Endothelial cell of umbilical vein (primary cell): ENCODE results near the gene INMT. TPM values are rescaled to one million over a fixed set of nuclear protein-coding genes. Genes with fewer than 3 reads are reported as not detected.

Experiments
- BruUV-seq: library from RNA; stranded (reverse); fragments of 400-500 nt; replicated peaks from 2 replicates; lab custom pipeline; 2021; lab: Mats Ljungman, UMichigan
- CTCF ChIA-PET: fragments of 300-600, 350-600 bp; sonication (Branson Sonifier 250); formaldehyde crosslinking; loops from one replicate; lab custom pipeline; 2021; ENCODE audit warnings: antibody characterized with exemption, inconsistent platforms; lab: Charles Lee
- POLR2A ChIA-PET: fragments of 300-600, 350-600 bp; sonication (Branson Sonifier 250); formaldehyde crosslinking; loops from one replicate; lab custom pipeline; 2021; ENCODE audit warnings: antibody characterized with exemption, inconsistent platforms; lab: Charles Lee
- DNase-seq: peaks from one replicate; pipeline ENCODE4 v3.0.0-alpha.2; 2011; ENCODE audit warnings: low read depth, low spot score
- FAIRE-seq: peaks from 2 replicates; lab custom pipeline; 2011; peaks lifted over from hg19 to GRCh38; lab: Jason Lieb, UNC
- H2AFZ ChIP-seq: 2 replicates; pipeline ENCODE4 v1.6.0; 2012; ENCODE audit warnings: low read depth, low read length, control low read depth, inconsistent platforms
- H3K27ac ChIP-seq: 2 replicates; pipeline ENCODE4 v1.5.1; 2011; ENCODE audit warnings: low read depth, mild to moderate bottlenecking, control low read depth, low read length, moderate library complexity; ENCODE audit not compliant: insufficient read depth
- H3K27me3 ChIP-seq, 2 experiments: 2 replicates each; pipeline versions ENCODE4 v1.6.0 to v1.6.1; 2011; ENCODE audit warnings: low read length in 2 of 2, mixed read lengths in 1 of 2; ENCODE audit not compliant: control insufficient read depth in 2 of 2, insufficient read depth in 2 of 2
- H3K36me3 ChIP-seq, 2 experiments: 2 replicates in 1 of 2; 3 replicates in 1 of 2; pipeline ENCODE4 v1.5.1; 2011; ENCODE audit warnings: low read length in 2 of 2, mild to moderate bottlenecking in 1 of 2, moderate library complexity in 1 of 2; ENCODE audit not compliant: control insufficient read depth in 2 of 2, insufficient read depth in 2 of 2; ENCODE audit errors: extremely low read depth in 1 of 2
- H3K4me1 ChIP-seq: 3 replicates; pipeline ENCODE4 v1.5.1; 2011; ENCODE audit warnings: mild to moderate bottlenecking, low read length; ENCODE audit not compliant: control insufficient read depth, insufficient read depth; ENCODE audit errors: extremely low read depth
- H3K4me2 ChIP-seq: 2 replicates; pipeline ENCODE4 v1.6.1; 2011; ENCODE audit warnings: low read length, control low read depth, mixed read lengths; ENCODE audit not compliant: insufficient read depth
- H3K4me3 ChIP-seq, 3 experiments: fragments of 200-600 bp in 1 of 3; sonication (generic), shearing (Covaris generic) in 1 of 3; replicated peaks in 1 of 3; 2 replicates each; pipeline ENCODE4 v1.5.1; 2011 to 2016; ENCODE audit warnings: control low read depth in 3 of 3, low read length in 3 of 3, mild to moderate bottlenecking in 2 of 3, inconsistent platforms in 1 of 3, low read depth in 1 of 3, moderate library complexity in 1 of 3; ENCODE audit not compliant: insufficient read depth in 1 of 3
- H3K79me2 ChIP-seq: 2 replicates; pipeline ENCODE4 v1.6.0; 2012; ENCODE audit warnings: low read length, inconsistent platforms; ENCODE audit not compliant: control insufficient read depth, insufficient read depth
- H3K9ac ChIP-seq: replicated peaks from 2 replicates; pipeline ENCODE3; 2011; ENCODE audit warnings: low read length, control low read depth; ENCODE audit not compliant: insufficient read depth; ENCODE audit errors: extremely low read depth
- H3K9me1 ChIP-seq: replicated peaks from 3 replicates; pipeline ENCODE4 v1.6.0; 2011; ENCODE audit warnings: mild to moderate bottlenecking, low read length; ENCODE audit not compliant: control insufficient read depth, insufficient read depth; ENCODE audit errors: extremely low read depth
- H3K9me3 ChIP-seq: replicated peaks from 2 replicates; pipeline ENCODE4 v1.5.1; 2012; ENCODE audit warnings: low read length, inconsistent platforms; ENCODE audit not compliant: control insufficient read depth, insufficient read depth
- H4K20me1 ChIP-seq: replicated peaks from 2 replicates; pipeline ENCODE3; 2011; ENCODE audit warnings: mild to moderate bottlenecking, low read length; ENCODE audit not compliant: control insufficient read depth, insufficient read depth; ENCODE audit errors: extremely low read depth
- CTCF ChIP-seq, 2 donors: IDR thresholded peaks; 1 replicate in 1 of 2; 2 replicates in 1 of 2; pipeline ENCODE4 v1.5.1; 2011; ENCODE audit warnings: low read length in 2 of 2, mild to moderate bottlenecking in 2 of 2, moderate library complexity in 2 of 2, control low read depth in 1 of 2, inconsistent platforms in 1 of 2, low read depth in 1 of 2; ENCODE audit not compliant: insufficient read depth in 1 of 2; ENCODE audit errors: extremely low read depth in 1 of 2
- EZH2 ChIP-seq: IDR thresholded peaks from 2 replicates; pipeline ENCODE4 v1.6.1; 2012; ENCODE audit warnings: borderline replicate concordance, low read depth, mild to moderate bottlenecking, moderate library complexity, low read length, inconsistent platforms; ENCODE audit not compliant: severe bottlenecking
- FOS ChIP-seq: IDR thresholded peaks from 2 replicates; pipeline ENCODE4 v1.6.1; 2011; ENCODE audit warnings: mild to moderate bottlenecking, low read length, moderate library complexity, borderline replicate concordance; ENCODE audit not compliant: insufficient read depth
- GATA2 ChIP-seq: IDR thresholded peaks from 2 replicates; pipeline ENCODE4 v1.7.0; 2011; ENCODE audit warnings: low read depth, mild to moderate bottlenecking, moderate library complexity, mixed read lengths, low read length; ENCODE audit not compliant: insufficient read length, insufficient read depth
- JUN ChIP-seq: IDR thresholded peaks from 2 replicates; pipeline ENCODE4 v1.6.1; 2011; ENCODE audit warnings: borderline replicate concordance, low read depth; ENCODE audit not compliant: insufficient read length, insufficient read depth
- MAX ChIP-seq: IDR thresholded peaks from 2 replicates; pipeline ENCODE4 v1.6.1; 2011; ENCODE audit not compliant: insufficient read depth, insufficient read length
- MYC ChIP-seq: IDR thresholded peaks from one replicate; pipeline ENCODE4 v1.6.1; 2011; ENCODE audit warnings: mild to moderate bottlenecking, low read depth, low read length
- POLR2A ChIP-seq: IDR thresholded peaks from 2 replicates; pipeline ENCODE4 v1.6.1; 2012; ENCODE audit warnings: low read depth, mild to moderate bottlenecking, control low read depth, low read length
- POLR2AphosphoS5 ChIP-seq: IDR thresholded peaks from 2 replicates; pipeline ENCODE4 v1.6.1; 2012; ENCODE audit warnings: low read depth, mild to moderate bottlenecking, control low read depth, low read length, moderate library complexity; ENCODE audit not compliant: insufficient read depth
- dilution Hi-C: fragments of 300-500 bp; cut with MboI; formaldehyde crosslinking; loops from one replicate; pipeline ENCODE4 v1.15.0; 2019; ENCODE audit warnings: low sequenced_read_pairs; ENCODE audit not compliant: extremely low pct_ligation_motif_present
- intact Hi-C: fragments of 100-400 bp; cut with micrococcal nuclease; formaldehyde crosslinking; loops from one replicate; pipeline ENCODE4 v1.10.0; 2022
- polyA plus RNA-seq, 4 experiments: library from polyadenylated mRNA; depleted of rRNA in 3 of 4; stranded (reverse) in 3 of 4; unstranded in 1 of 4; fragments of >200 nt; gene quantifications; 2 replicates each; pipeline versions ENCODE4 v1.2.1 to v1.2.3, GENCODE V29; 2011 to 2012; ENCODE audit warnings: missing spikeins in 1 of 4
- total RNA-seq: library from RNA; stranded (reverse); gene quantifications from 2 replicates; pipeline ENCODE4 v1.2.3, GENCODE V29; 2021

The INMT gene
- total and polyA plus RNA-seq, 2 donors (not counting 3 experiments of a cell fraction or from before 2014, with no cell fraction given): not detected

GRCh38 chr7:30707391-30708357, 44.3 kb upstream of the INMT start:
- no peak for TF ChIP-seq MYC
- no peak for TF ChIP-seq CTCF (IDR thresholded peaks at IDR 0.05; ENCODE audit: extremely low read depth in 1 of 2, insufficient read depth in 1 of 2, low read depth in 1 of 2, low read length in 2 of 2)
- no peak for TF ChIP-seq MAX
- no peak for TF ChIP-seq POLR2AphosphoS5
- no peak for TF ChIP-seq EZH2
- TF ChIP-seq GATA2: no peak
- TF ChIP-seq POLR2A: no peak
- no peak for TF ChIP-seq FOS
- TF ChIP-seq JUN: no peak
- Histone ChIP-seq H3K4me3 (no peak overlapping the region), H3K9me1 (no peaks in the 10 kb centered on the region), H4K20me1 (no peaks in the 10 kb centered on the region), H3K9ac (no peak overlapping the region), H3K36me3 (no peaks in the 10 kb centered on the region), H3K79me2 (no peaks in the 10 kb centered on the region), H3K4me1 (no peaks in the 10 kb centered on the region), H3K9me3 (no peaks in the 10 kb centered on the region), H3K27me3 (peaks cover 0 to 3% of the 10 kb centered on the region in 2 experiments), H3K4me2 (no peak overlapping the region), H3K27ac (no peak overlapping the region), H2AFZ (no peak overlapping the region)
- intact Hi-C loops (no loop called here), dilution Hi-C loops (no loop called here)
- no TSS peak for BruUV-seq
- DNase-seq (no peak), FAIRE-seq (no peak)
- ChIA-PET POLR2A (no interaction called here), CTCF (no interaction called here)
